H1 (cell line): ENCODE results near the gene MMUT. TPM values are rescaled to one million over a fixed set of nuclear protein-coding genes. Genes with fewer than 3 reads are reported as not detected.

Experiments used
- ASH2L ChIP-seq: fragments of 200-600, 300-600 bp; sonication (generic); IDR thresholded peaks from one replicate; pipeline ENCODE4 v1.7.1; 2017; ENCODE audit warnings: low read length
- CBX8 ChIP-seq: fragments of 300-800, 300-1000 bp; sonication (generic); IDR thresholded peaks from 2 replicates; pipeline ENCODE4 v1.7.1; 2016; ENCODE audit warnings: low read depth, low read length, borderline replicate concordance
- CEBPB ChIP-seq: IDR thresholded peaks from 2 replicates; pipeline ENCODE4 v1.6.1; 2012; ENCODE audit warnings: low read depth, low read length
- CHD7 ChIP-seq: fragments of 300-600 bp; sonication (generic); IDR thresholded peaks from 2 replicates; pipeline ENCODE4 v1.7.1; 2012; ENCODE audit warnings: low read length, moderate library complexity, mild to moderate bottlenecking, inconsistent platforms; ENCODE audit not compliant: insufficient replicate concordance
- EZH2 ChIP-seq: fragments of 200-600 bp; sonication (generic); IDR thresholded peaks from 2 replicates; pipeline ENCODE4 v1.7.1; 2012; ENCODE audit warnings: low read depth, mild to moderate bottlenecking, moderate library complexity, low read length, inconsistent platforms; ENCODE audit not compliant: severe bottlenecking
- KDM5A ChIP-seq: fragments of 200-600 bp; IDR thresholded peaks from 2 replicates; pipeline ENCODE4 v1.7.1; 2012; ENCODE audit warnings: mild to moderate bottlenecking, low read length, inconsistent platforms, mixed read lengths
- NANOG ChIP-seq: IDR thresholded peaks from 2 replicates; pipeline ENCODE4 v1.6.1; 2011; ENCODE audit warnings: low read length, low read depth, mild to moderate bottlenecking, inconsistent platforms; ENCODE audit not compliant: insufficient read depth, poor library complexity, severe bottlenecking
- NRF1 ChIP-seq: IDR thresholded peaks from 2 replicates; pipeline ENCODE4 v1.6.1; 2011; ENCODE audit warnings: mild to moderate bottlenecking, low read depth, low read length, improper control_type of control experiment
- SIRT6 ChIP-seq: IDR thresholded peaks from one replicate; pipeline ENCODE4 v1.7.1; 2012; ENCODE audit warnings: low read length, inconsistent platforms
- SP2 ChIP-seq: IDR thresholded peaks from 2 replicates; pipeline ENCODE4 v1.6.1; 2012; ENCODE audit warnings: mild to moderate bottlenecking, low read length, inconsistent platforms
- ZNF274 ChIP-seq: IDR thresholded peaks from 2 replicates; pipeline ENCODE4 v1.7.0; 2012; ENCODE audit warnings: low read length, borderline replicate concordance; ENCODE audit errors: extremely low read depth
- polyA plus RNA-seq, 7 experiments: library from polyadenylated mRNA; depleted of rRNA in 3 of 7; stranded (reverse) in 5 of 7; unstranded in 2 of 7; fragments of >200 nt in 5 of 7; fragments of 200-250 nt in 2 of 7; gene quantifications; 1 replicate in 5 of 7; 2 replicates in 1 of 7; 4 replicates in 1 of 7; pipeline versions ENCODE4 v1.2.1 to v1.2.3, GENCODE V29; 2011 to 2013; ENCODE audit warnings: missing spikeins in 2 of 7, mixed read lengths in 2 of 7
- total RNA-seq: library from RNA; stranded (reverse); fragmentation: NEBNext Ultra II Directional; extraction: Animal tissue kit (Norgen Biotek cat#: 25700); gene quantifications from 2 replicates; pipeline ENCODE4 v1.2.1, GENCODE V29; 2021

MMUT gene
- total and polyA plus RNA-seq, 2 of the 8 experiments (the other 6 are each of a cell fraction or from before 2014, with no cell fraction given) = 5.2 to 13.0 TPM

GRCh38 chr6:49509342-49509741 lies 46.3 kb upstream of the MMUT start (continued):
- TF ChIP-seq CHD7 = no peak
- no peak for TF ChIP-seq NANOG
- no peak for TF ChIP-seq EZH2
- TF ChIP-seq SP2 = no peak
- TF ChIP-seq CEBPB = no peak
- TF ChIP-seq ZNF274 = no peak
- no peak for TF ChIP-seq SIRT6
- TF ChIP-seq CBX8 = no peak
- TF ChIP-seq ASH2L = no peak
- TF ChIP-seq KDM5A = no peak
- no peak for TF ChIP-seq NRF1
